Type B pancreatic cell (in vitro differentiated cells): ENCODE data around the gene PDPN. TPM values are rescaled to one million over a fixed set of nuclear protein-coding genes. Genes with fewer than 3 reads are reported as not detected.

Experiments used
- DNase-seq: peaks from one replicate; pipeline ENCODE4 v3.0.0; 2021; ENCODE audit warnings: mixed read lengths; ENCODE audit not compliant: unreplicated experiment; ENCODE audit errors: extremely low spot score
- H3K27ac Mint-ChIP-seq: 2 replicates; pipeline ENCODE4 v1.8.0; 2021; ENCODE audit warnings: mild to moderate bottlenecking, mixed read lengths
- H3K27me3 Mint-ChIP-seq: 2 replicates; pipeline ENCODE4 v1.8.0; 2021; ENCODE audit warnings: mixed read lengths
- H3K36me3 Mint-ChIP-seq: 2 replicates; pipeline ENCODE4 v1.8.0; 2021; ENCODE audit warnings: mixed read lengths
- H3K4me1 Mint-ChIP-seq: one replicate; pipeline ENCODE4 v1.8.0; 2021; ENCODE audit warnings: mixed read lengths; ENCODE audit not compliant: unreplicated experiment
- H3K4me3 Mint-ChIP-seq: 2 replicates; pipeline ENCODE4 v1.8.0; 2021; ENCODE audit warnings: mild to moderate bottlenecking, mixed read lengths
- H3K9me3 Mint-ChIP-seq: 2 replicates; pipeline ENCODE4 v1.8.0; 2021; ENCODE audit warnings: mixed read lengths
- total RNA-seq: library from RNA; stranded (reverse); gene quantifications from 2 replicates; pipeline ENCODE4 v1.2.1, GENCODE V29; 2021; ENCODE audit warnings: low replicate concordance
- TF ChIP-seq, protein P1 (sequence below): fragments of 200-600 bp; sonication (generic); conservative IDR thresholded peaks from 2 replicates; pipeline ENCODE4 v1.5.0; 2021; ENCODE audit warnings: antibody characterized with exemption, mild to moderate bottlenecking

Gene PDPN
- total RNA-seq, 1 donor from 2014 or later = 24.2 TPM

DNA sequence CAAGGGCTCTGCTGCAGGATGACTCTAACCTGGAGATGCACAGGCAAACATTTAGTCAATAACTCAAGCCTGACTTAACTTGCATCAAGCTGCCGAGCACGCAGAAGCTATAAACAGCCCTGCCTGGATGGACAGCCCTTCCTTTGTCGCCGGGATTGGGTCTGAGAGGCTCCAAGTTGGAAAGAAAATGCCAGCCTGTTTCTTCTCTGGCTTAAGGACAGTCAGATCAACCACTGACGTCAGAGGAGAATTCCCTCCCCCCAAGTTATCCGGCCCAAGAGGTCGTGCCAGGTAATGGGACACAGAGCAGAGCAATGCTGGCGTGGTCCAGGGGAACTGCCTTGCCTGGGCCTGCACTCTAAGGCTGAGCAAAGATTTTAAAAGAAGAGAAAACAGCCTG is 42.8 kb upstream of the PDPN start:
- TF ChIP-seq, protein P1, sequence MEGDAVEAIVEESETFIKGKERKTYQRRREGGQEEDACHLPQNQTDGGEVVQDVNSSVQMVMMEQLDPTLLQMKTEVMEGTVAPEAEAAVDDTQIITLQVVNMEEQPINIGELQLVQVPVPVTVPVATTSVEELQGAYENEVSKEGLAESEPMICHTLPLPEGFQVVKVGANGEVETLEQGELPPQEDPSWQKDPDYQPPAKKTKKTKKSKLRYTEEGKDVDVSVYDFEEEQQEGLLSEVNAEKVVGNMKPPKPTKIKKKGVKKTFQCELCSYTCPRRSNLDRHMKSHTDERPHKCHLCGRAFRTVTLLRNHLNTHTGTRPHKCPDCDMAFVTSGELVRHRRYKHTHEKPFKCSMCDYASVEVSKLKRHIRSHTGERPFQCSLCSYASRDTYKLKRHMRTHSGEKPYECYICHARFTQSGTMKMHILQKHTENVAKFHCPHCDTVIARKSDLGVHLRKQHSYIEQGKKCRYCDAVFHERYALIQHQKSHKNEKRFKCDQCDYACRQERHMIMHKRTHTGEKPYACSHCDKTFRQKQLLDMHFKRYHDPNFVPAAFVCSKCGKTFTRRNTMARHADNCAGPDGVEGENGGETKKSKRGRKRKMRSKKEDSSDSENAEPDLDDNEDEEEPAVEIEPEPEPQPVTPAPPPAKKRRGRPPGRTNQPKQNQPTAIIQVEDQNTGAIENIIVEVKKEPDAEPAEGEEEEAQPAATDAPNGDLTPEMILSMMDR = no peak
- peaks cover 12% of the 10 kb centered on the region for H3K4me1 Mint-ChIP-seq

DNA sequence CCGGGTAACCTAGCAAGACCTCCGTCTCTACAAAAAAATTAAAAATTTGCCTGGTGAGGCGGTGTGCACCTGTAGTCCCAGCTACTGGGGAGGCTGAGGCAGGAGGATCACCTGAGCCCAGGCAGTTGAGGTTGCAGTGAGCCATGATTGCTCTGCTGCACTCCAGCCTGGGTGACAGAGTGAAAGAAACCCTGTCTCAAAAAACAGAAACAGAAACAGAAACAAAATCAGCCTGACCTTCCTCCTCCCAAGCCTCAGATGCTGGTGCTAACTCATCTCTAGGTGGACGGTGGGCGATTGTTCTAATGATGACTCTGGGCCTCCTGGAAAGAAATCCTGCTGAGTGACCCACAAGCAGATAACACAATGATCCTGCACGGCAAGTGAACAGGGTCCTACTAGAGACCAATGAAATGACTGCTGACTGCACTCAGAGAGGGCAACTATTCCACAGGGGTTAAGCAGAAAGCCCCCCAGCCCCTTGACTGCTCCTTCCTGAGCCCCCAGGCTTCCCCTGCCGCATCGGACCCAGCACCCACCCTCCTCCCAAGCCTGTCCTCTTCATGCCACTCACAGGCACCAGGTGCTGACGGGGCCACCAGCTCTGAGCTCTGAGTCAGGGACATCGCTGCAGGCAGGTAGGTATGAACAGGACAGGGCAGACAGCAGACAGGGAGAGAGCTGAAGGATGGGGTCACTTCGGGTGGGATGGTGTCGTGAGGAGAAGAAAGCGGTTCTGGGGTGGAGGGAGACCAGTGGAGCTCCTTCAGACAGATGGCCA is 42.0 kb upstream of the PDPN start:
- H3K9me3 Mint-ChIP-seq = no peaks in the 10 kb centered on the region
- H3K4me3 Mint-ChIP-seq = no peak overlapping the region
- TF ChIP-seq, protein P1 = no peak
- no peak overlapping the region for H3K27ac Mint-ChIP-seq
- H3K4me1 Mint-ChIP-seq = peaks cover 12% of the 10 kb centered on the region
- no peaks in the 10 kb centered on the region for H3K36me3 Mint-ChIP-seq
- DNase-seq = no peak
- peaks cover 4% of the 10 kb centered on the region for H3K27me3 Mint-ChIP-seq

More for the DNA sequence above, 42.8 kb upstream of the PDPN start:
- Mint-ChIP-seq H3K27ac (no peak overlapping the region), H3K36me3 (no peaks in the 10 kb centered on the region), H3K9me3 (no peaks in the 10 kb centered on the region), H3K27me3 (peaks cover under 1% of the 10 kb centered on the region), H3K4me3 (no peak overlapping the region)
- DNase-seq = no peak

DNA sequence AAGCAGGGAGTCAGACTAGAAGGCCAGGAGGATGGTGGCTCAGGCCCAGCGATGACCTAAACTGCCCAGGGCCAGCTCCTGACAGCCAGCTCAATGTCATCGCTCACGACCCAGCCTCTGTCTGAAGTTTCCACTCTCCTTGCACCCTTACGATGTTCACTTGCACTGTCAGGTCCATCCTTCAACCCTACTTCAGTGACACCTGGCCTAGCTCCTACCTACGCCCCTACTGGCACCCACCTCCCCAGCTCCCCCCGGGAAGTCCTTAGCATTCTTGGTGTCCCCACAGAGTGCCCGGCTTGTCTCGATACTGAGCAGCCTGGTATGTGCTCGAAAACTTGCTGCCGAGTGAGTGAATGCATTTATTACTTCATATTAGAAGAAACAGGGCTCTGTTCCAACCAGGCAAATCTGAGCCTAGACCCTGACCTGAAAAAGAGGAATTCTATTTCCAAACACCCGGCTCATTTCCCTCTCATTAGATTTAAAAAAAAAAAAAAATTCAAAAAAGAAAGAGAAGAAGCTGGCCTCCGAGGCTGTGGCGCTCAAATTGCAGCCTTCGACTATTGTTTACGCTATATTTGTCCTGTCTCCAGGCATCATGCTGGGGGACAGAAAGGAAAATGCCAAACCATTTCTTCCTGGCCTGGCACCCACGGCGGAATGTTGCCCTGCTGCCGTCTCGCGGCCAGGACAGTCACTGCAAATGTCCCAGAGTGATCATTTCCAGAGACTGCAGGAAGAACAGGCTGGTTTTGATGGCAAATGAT is 40.0 kb upstream of the PDPN start:
- Mint-ChIP-seq H3K27ac (no peak overlapping the region), H3K9me3 (no peaks in the 10 kb centered on the region), H3K36me3 (no peaks in the 10 kb centered on the region), H3K4me3 (no peak overlapping the region), H3K27me3 (peaks cover 4% of the 10 kb centered on the region), H3K4me1 (peaks cover 12% of the 10 kb centered on the region)
- TF ChIP-seq, protein P1 = peak; percentile 68
- no peak for DNase-seq

DNA sequence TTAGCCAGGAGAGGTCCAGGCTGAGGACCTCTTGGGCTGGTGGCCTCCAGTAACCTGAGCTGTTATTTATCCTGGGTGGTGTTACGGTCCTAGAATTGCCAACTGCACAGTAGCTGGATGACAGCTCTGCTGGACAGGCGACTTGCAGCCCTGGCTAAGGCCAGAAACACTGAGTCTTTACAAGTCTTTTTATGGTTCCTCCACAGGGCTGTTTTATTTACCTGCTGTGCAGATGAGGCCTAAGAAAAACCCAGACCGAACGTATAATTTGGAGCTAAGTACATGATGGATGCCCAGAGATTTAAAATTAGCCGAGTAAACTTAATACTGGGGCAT is 39.4 kb upstream of the PDPN start:
- no peaks in the 10 kb centered on the region for H3K9me3 Mint-ChIP-seq
- no peaks in the 10 kb centered on the region for H3K36me3 Mint-ChIP-seq
- no peak overlapping the region for H3K27ac Mint-ChIP-seq
- DNase-seq = no peak
- peaks cover 12% of the 10 kb centered on the region for H3K4me1 Mint-ChIP-seq
- H3K4me3 Mint-ChIP-seq = no peak overlapping the region
- H3K27me3 Mint-ChIP-seq = peaks cover 9% of the 10 kb centered on the region
- TF ChIP-seq, protein P1 = peak; percentile 39

DNA sequence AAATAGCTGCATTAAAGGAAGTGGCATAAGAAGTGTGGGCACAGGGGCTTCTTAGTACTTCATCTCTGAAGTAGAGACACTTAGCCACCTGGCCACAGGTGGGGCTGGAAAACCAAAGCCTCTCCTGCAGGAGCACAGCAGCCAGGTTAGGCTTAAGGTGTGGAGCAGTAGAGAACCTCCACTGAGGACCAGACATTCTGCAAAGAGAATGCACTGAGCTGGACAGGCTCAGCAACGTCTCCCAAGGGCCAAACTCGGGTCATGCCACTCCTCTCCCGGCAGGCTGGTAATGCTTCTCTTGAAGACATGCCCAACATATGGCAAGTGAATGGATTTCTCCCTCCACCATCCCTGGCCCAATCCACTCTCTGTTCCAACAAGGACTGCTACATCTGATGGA is 36.8 kb upstream of the PDPN start:
- Mint-ChIP-seq H3K9me3 (no peaks in the 10 kb centered on the region), H3K27me3 (peaks cover 10% of the 10 kb centered on the region)

More for the DNA sequence above, 36.8 kb upstream of the PDPN start:
- TF ChIP-seq, protein P1 = no peak
- H3K4me3 Mint-ChIP-seq = no peak overlapping the region
- H3K4me1 Mint-ChIP-seq = peaks cover 12% of the 10 kb centered on the region
- no peak overlapping the region for H3K27ac Mint-ChIP-seq
- DNase-seq = no peak
- H3K36me3 Mint-ChIP-seq = no peaks in the 10 kb centered on the region
